CD14-positive monocyte (primary cell): ENCODE measurements around the gene ITIH6. TPM values are rescaled to one million over a fixed set of nuclear protein-coding genes. Genes with fewer than 3 reads are reported as not detected.

Source experiments
- DNase-seq, 3 donors: peaks; one replicate each; pipeline ENCODE4 v3.0.0-alpha.2; 2011 to 2022
- H2AFZ ChIP-seq: 2 replicates; pipeline ENCODE4 v1.6.0; 2012; ENCODE audit warnings: mild to moderate bottlenecking, low read depth, low read length, inconsistent platforms; ENCODE audit not compliant: insufficient read depth, poor library complexity, severe bottlenecking
- H3K27ac ChIP-seq, 2 donors: 1 replicate in 1 of 2; 2 replicates in 1 of 2; pipeline ENCODE4 v1.5.1; 2012 to 2013; ENCODE audit warnings: low read length in 2 of 2, control low read depth in 1 of 2, inconsistent platforms in 1 of 2, low read depth in 1 of 2, mild to moderate bottlenecking in 1 of 2
- H3K27me3 ChIP-seq, 2 donors: one replicate each; pipeline versions ENCODE4 v1.6.0 to v1.6.1; 2011 to 2013; ENCODE audit warnings: low read length in 2 of 2; ENCODE audit not compliant: control insufficient read depth in 2 of 2, insufficient read depth in 2 of 2
- H3K36me3 ChIP-seq, 2 donors: replicated peaks in 1 of 2; 1 replicate in 1 of 2; 2 replicates in 1 of 2; pipeline versions ENCODE4 v1.5.1 to v1.6.1; 2012 to 2013; ENCODE audit warnings: low read length in 2 of 2, control low read depth in 1 of 2, inconsistent platforms in 1 of 2, mild to moderate bottlenecking in 1 of 2; ENCODE audit not compliant: insufficient read depth in 2 of 2, control insufficient read depth in 1 of 2
- H3K4me1 ChIP-seq, 2 donors: 1 replicate in 1 of 2; 2 replicates in 1 of 2; pipeline versions ENCODE4 v1.5.1 to v1.6.1; 2012 to 2013; ENCODE audit warnings: low read length in 2 of 2, control low read depth in 1 of 2, inconsistent platforms in 1 of 2, mild to moderate bottlenecking in 1 of 2, moderate library complexity in 1 of 2; ENCODE audit not compliant: insufficient read depth in 2 of 2, control insufficient read depth in 1 of 2
- H3K4me2 ChIP-seq: replicated peaks from 2 replicates; pipeline ENCODE3; 2012; ENCODE audit warnings: low read length, moderate library complexity, mild to moderate bottlenecking; ENCODE audit not compliant: poor library complexity, severe bottlenecking; ENCODE audit errors: extremely low read depth
- H3K4me3 ChIP-seq, 3 experiments: fragments of 200-600 bp in 1 of 3; sonication (generic) in 1 of 3; replicated peaks in 1 of 3; 1 replicate in 2 of 3; 2 replicates in 1 of 3; pipeline ENCODE4 v1.5.1; 2011 to 2013; ENCODE audit warnings: low read length in 3 of 3, mild to moderate bottlenecking in 3 of 3, control low read depth in 2 of 3, low read depth in 2 of 3, inconsistent platforms in 1 of 3, moderate library complexity in 1 of 3
- H3K79me2 ChIP-seq: 2 replicates; pipeline ENCODE4 v1.6.0; 2012; ENCODE audit warnings: mild to moderate bottlenecking, control low read depth, inconsistent platforms, low read length, moderate library complexity; ENCODE audit not compliant: insufficient read depth
- H3K9ac ChIP-seq: 2 replicates; pipeline ENCODE4 v1.6.0; 2017; ENCODE audit warnings: low read length, mild to moderate bottlenecking; ENCODE audit not compliant: insufficient read depth, poor library complexity, severe bottlenecking
- H3K9me3 ChIP-seq, 2 donors: replicated peaks in 1 of 2; 1 replicate in 1 of 2; 2 replicates in 1 of 2; pipeline versions ENCODE4 v1.5.1 to v1.6.1; 2012 to 2013; ENCODE audit warnings: low read length in 2 of 2, control low read depth in 1 of 2; ENCODE audit not compliant: control insufficient read depth in 1 of 2, insufficient read depth in 1 of 2
- H4K20me1 ChIP-seq: 2 replicates; pipeline ENCODE4 v1.6.0; 2012; ENCODE audit warnings: mild to moderate bottlenecking, low read length, control low read depth, moderate library complexity; ENCODE audit not compliant: insufficient read depth
- H3K27ac Mint-ChIP-seq, 7 donors: one replicate each; pipeline ENCODE4 v1.8.0; 2020; ENCODE audit warnings: mild to moderate bottlenecking in 7 of 7, mixed read lengths in 7 of 7, moderate library complexity in 6 of 7, inconsistent platforms in 2 of 7
- H3K27me3 Mint-ChIP-seq, 3 donors: one replicate each; pipeline ENCODE4 v1.8.0; 2021 to 2022; ENCODE audit warnings: low read depth in 3 of 3, mild to moderate bottlenecking in 3 of 3, mixed read lengths in 3 of 3, moderate library complexity in 3 of 3, inconsistent platforms in 1 of 3
- H3K36me3 Mint-ChIP-seq, 2 donors: one replicate each; pipeline ENCODE4 v1.8.0; 2020; ENCODE audit warnings: mixed read lengths in 2 of 2, inconsistent platforms in 1 of 2, mild to moderate bottlenecking in 1 of 2
- H3K4me1 Mint-ChIP-seq: one replicate; pipeline ENCODE4 v1.8.0; 2020; ENCODE audit warnings: mild to moderate bottlenecking, mixed read lengths
- H3K4me3 Mint-ChIP-seq, 2 donors: one replicate each; pipeline ENCODE4 v1.8.0; 2020; ENCODE audit warnings: mild to moderate bottlenecking in 2 of 2, mixed read lengths in 2 of 2, moderate library complexity in 1 of 2
- H3K9me3 Mint-ChIP-seq, 7 donors: one replicate each; pipeline ENCODE4 v1.8.0; 2020 to 2022; ENCODE audit warnings: mixed read lengths in 7 of 7, mild to moderate bottlenecking in 6 of 7, moderate library complexity in 6 of 7, inconsistent platforms in 2 of 7
- CTCF ChIP-seq: fragments of 200-600 bp; IDR thresholded peaks from one replicate; pipeline ENCODE4 v1.8.0; 2022; ENCODE audit warnings: antibody characterized with exemption, mild to moderate bottlenecking
- WGBS: methylation state at CpG from one replicate; pipeline ENCODE4 v1.1.5; 2013; ENCODE audit warnings: missing lambda C conversion rate; ENCODE audit not compliant: insufficient coverage; 5-methylcytosine and 5-hydroxymethylcytosine counted together
- intact Hi-C, 2 donors: fragments of 100-400 bp; cut with micrococcal nuclease; formaldehyde crosslinking; loops; one replicate each; pipeline versions ENCODE4 v1.15.0 to v1.15.1; 2023
- polyA plus RNA-seq, 3 donors: library from polyadenylated mRNA; depleted of rRNA in 1 of 3; unstranded in 2 of 3; stranded (reverse) in 1 of 3; fragments of 300-500 nt in 2 of 3; fragments of >200 nt in 1 of 3; fragmentation: Illumina TruSeq in 2 of 3; gene quantifications; 1 replicate in 2 of 3; 2 replicates in 1 of 3; pipeline ENCODE4 v1.2.3, GENCODE V29; 2012 to 2021

Gene ITIH6
- polyA plus RNA-seq, 3 donors: not detected

DNA sequence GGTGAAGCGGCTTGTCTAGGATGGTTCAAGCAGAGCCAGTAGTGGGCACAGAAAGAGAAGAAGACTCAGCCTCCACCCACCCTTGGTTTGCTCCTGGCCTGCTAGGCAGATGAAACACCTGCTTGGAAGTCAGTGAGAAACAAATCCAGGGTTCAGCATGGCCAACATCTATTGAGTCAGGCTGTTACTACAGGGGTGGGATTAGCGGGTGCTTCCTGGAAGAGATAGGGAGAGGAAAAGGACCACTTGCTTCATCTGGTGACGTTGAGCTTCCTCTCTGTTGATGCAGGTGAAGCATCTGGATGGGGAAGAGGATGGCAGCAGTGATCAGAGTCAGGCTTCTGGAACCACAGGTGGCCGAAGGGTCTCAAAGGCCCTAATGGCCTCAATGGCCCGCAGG is 12.5 kb upstream of the ITIH6 start:
- no peak for TF ChIP-seq CTCF
- no peaks in the 10 kb centered on the region for H3K9me3 ChIP-seq

GRCh38 chrX:54808605-54809483 is 10.8 kb upstream of the ITIH6 start:
- TF ChIP-seq CTCF: no peak
- H3K9me3 Mint-ChIP-seq: peaks cover 0 to 5% (median 2%) of the 10 kb centered on the region in 7 donors
- intact Hi-C loops: loop anchor here (10.0 kb wide), 5 partner anchors 164 to 1124 kb away; partner anchors contain the start of genes APEX2 (in 1 of the 2), HUWE1 (in 1 of the 2) and RRAGB (in 1 of the 2)

More for the DNA sequence above, 12.5 kb upstream of the ITIH6 start:
- Histone ChIP-seq H3K36me3 (peaks cover 22 to 42% of the 10 kb centered on the region in 2 donors), H4K20me1 (no peaks in the 10 kb centered on the region), H3K27me3 (no peaks in the 10 kb centered on the region), H3K9ac (no peak overlapping the region), H3K79me2 (peaks cover 6% of the 10 kb centered on the region), H3K4me2 (no peak overlapping the region), H3K4me1 (peaks cover 15 to 19% of the 10 kb centered on the region in 2 donors), H3K4me3 (no peak overlapping the region), H3K27ac (no peak overlapping the region), H2AFZ (no peak overlapping the region)
- Mint-ChIP-seq H3K36me3 (peaks cover 23 to 29% of the 10 kb centered on the region in 2 donors), H3K9me3 (peaks cover 0 to 5% (median 2%) of the 10 kb centered on the region in 7 donors), H3K4me3 (no peak overlapping the region), H3K4me1 (peaks cover 20% of the 10 kb centered on the region), H3K27me3 (peaks cover 0 to 8% (median 4%) of the 10 kb centered on the region in 3 donors), H3K27ac (peak overlapping the region in 1 of 7 donors; percentile 42)
- WGBS: 95% methylated on average over 3 of the region's 5 CpGs
- no peak for DNase-seq
- intact Hi-C loops: loop anchor here in 1 of 2 donors (10.0 kb wide), 2 partner anchors 184 to 766 kb away; partner anchors contain the start of genes PFKFB1 and PHF8

More at GRCh38 chrX:54808605-54809483, 10.8 kb upstream of the ITIH6 start:
- H3K36me3 ChIP-seq: peaks cover 16 to 27% of the 10 kb centered on the region in 2 donors
- H3K79me2 ChIP-seq: peaks cover 6% of the 10 kb centered on the region
- H4K20me1 ChIP-seq: no peaks in the 10 kb centered on the region
- H3K9ac ChIP-seq: peak overlapping the region; percentile 62
- H3K27me3 Mint-ChIP-seq: peaks cover 2 to 10% (median 6%) of the 10 kb centered on the region in 3 donors
- peak overlapping the region; percentile 47 to 64 for H3K27ac ChIP-seq
- no peaks in the 10 kb centered on the region for H3K27me3 ChIP-seq
- peaks cover 20% of the 10 kb centered on the region for H3K4me1 Mint-ChIP-seq
- H3K4me3 Mint-ChIP-seq: peak overlapping the region; percentile 88 to 94
- peaks cover 14 to 21% of the 10 kb centered on the region in 2 donors for H3K36me3 Mint-ChIP-seq
- peak overlapping the region; percentile 72 for H2AFZ ChIP-seq
- peak overlapping the region; percentile 86 for H3K4me2 ChIP-seq
- H3K27ac Mint-ChIP-seq: peak overlapping the region; percentile 77 to 92 (median 89)
- no peaks in the 10 kb centered on the region for H3K9me3 ChIP-seq
- H3K4me1 ChIP-seq: peaks cover 15 to 19% of the 10 kb centered on the region in 2 donors
- H3K4me3 ChIP-seq: peak overlapping the region; percentile 62 to 82 (median 72)
- DNase-seq: peak; percentile 92 to 94 (median 92)
- WGBS: 1% methylated on average over 14 of the region's 38 CpGs
